ENCODE results near the gene STK38L.

STK38L gene

GRCh38 chr12:27305673-27306456 lies 61.8 kb downstream of the STK38L start:
- in situ Hi-C loops (cut with MboI; ENCODE audit: low sequenced_read_pairs), result no loop called here

GRCh38 chr12:27309293-27309994 lies 65.4 kb downstream of the STK38L start:
- in situ Hi-C loops (cut with MboI; ENCODE audit: low sequenced_read_pairs), result no loop called here

- in situ Hi-C loops (cut with MboI; ENCODE audit: low sequenced_read_pairs), result no loop called here
Observed at GRCh38 chr12:27309995-27310315, 65.9 kb downstream of the STK38L start.

DNA sequence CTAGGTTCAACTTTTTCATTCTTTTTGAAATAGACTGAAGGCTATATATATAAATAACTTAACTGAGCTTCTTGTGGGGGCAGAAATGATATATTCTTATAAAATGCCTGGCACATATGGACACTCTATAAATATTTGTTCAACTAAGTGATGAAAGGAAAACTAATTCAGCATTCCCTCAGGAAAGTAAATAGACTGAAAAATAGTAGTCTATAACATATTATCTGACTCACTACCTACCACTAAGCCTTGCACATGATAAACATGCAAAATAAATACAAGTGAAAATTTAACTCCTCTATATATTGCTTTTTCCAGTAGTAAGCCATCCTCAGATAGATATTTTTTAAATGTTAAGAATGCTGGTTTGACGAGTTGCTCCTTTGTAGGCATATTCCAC lies 72.9 kb downstream of the STK38L start:
- in situ Hi-C loops (cut with MboI; ENCODE audit: low sequenced_read_pairs), result no loop called here

DNA sequence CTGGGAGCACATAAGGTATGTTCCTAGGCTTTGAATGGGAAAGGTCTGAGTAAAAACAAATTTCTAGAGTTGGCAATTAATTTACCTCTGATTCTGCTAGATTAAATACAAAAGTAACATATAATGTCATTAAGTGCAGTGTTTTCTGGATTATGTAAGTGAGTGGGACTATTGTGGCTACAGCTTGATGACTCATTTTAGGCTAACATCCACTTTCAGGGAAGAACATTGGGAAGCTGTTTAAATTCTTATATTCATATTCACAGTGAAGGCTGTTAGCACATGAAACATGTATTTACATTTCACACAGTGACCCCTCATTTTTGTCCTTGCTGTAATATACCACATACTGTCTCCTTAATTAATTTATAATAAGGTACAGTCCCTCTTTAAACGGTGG lies 75.3 kb downstream of the STK38L start:
- in situ Hi-C loops (cut with MboI; ENCODE audit: low sequenced_read_pairs), result no loop called here

- in situ Hi-C loops (cut with MboI; ENCODE audit: low sequenced_read_pairs), result no loop called here
Observed at GRCh38 chr12:27319848-27320247, 75.8 kb downstream of the STK38L start.

DNA sequence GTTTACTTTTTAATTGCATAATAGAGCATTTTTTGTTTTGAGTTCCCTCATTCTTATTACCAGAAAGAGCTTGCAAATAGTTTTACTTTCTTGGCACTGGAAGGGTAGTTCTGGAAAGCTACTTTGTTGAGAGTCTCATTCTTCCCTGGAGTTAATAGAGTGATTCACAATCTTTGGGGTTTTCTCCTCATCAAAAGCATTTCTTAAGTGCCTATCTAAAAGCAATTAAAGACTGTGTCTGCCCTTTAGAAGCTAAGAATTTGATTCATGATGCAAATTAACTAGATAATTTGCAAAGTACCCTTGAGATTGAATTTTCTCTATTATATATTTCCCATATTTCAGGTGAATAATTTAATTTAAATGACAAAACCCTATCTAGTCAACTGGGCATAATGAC lies 80.4 kb downstream of the STK38L start:
- in situ Hi-C loops (cut with MboI; ENCODE audit: low sequenced_read_pairs), result no loop called here

DNA sequence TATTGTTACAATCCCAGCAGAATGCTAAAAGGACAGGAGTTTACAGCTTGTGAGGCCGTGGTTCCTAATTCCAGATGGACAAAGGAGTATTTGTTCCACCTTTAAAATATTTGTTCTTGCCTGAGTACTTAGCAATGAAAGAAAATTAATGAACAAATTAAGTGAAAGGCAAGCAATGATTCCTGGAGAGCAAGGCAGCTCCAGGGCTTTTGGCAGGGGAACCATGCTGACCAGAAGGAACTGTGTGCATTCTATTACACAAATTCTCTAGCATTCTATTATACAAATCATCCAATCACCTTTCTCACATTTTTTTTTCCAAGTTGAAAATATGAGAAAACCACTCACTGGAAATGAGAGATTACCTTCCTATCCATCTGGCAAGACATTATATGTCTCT lies 86.8 kb downstream of the STK38L start:
- in situ Hi-C loops (cut with MboI; ENCODE audit: low sequenced_read_pairs), result no loop called here

GRCh38 chr12:27331291-27331926 lies 87.3 kb downstream of the STK38L start:
- in situ Hi-C loops (cut with MboI; ENCODE audit: low sequenced_read_pairs), result no loop called here

DNA sequence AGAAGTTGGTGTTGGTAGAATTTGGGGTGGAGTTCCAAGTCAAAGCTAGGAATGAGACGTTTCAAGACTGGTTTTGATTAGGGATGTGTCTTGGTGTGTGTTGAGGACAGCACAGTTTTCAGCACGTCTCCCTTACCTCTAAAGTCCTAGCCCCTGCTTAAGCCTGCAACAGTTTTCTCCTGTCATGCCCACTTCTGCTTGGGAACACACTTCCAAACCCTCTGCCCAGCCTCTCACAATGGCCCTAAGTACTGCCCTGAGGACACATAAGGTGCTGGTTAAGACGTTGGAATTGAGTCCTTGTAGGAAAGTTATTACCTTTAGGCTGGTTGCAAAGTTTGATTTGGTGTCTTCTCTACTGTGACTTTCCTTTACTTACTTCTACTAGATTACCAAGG lies 87.8 kb downstream of the STK38L start:
- in situ Hi-C loops (cut with MboI; ENCODE audit: low sequenced_read_pairs), result no loop called here

DNA sequence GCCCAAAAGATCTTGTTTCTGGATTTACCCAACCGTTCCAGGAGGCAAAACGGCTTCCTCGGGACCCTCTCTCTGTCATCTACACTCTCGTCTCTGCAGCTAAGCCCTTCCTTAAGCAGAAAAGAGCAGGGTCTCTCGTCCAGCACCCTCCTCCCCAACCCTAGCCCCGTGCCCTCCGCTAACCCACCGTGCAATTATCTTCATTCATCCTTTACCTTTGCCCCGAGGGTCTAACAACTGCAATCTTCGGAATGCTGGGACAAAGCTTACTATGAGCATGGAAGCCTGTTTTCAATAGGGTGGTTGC lies 88.3 kb downstream of the STK38L start:
- in situ Hi-C loops (cut with MboI; ENCODE audit: low sequenced_read_pairs), result no loop called here

- in situ Hi-C loops (cut with MboI; ENCODE audit: low sequenced_read_pairs), result no loop called here
Observed at GRCh38 chr12:27332714-27333402, 88.8 kb downstream of the STK38L start, which contains the start of gene BMAL2. BMAL2 (plus strand) TSS chr12:27332836; CDS start chr12:27333073, 237 bp downstream.

DNA sequence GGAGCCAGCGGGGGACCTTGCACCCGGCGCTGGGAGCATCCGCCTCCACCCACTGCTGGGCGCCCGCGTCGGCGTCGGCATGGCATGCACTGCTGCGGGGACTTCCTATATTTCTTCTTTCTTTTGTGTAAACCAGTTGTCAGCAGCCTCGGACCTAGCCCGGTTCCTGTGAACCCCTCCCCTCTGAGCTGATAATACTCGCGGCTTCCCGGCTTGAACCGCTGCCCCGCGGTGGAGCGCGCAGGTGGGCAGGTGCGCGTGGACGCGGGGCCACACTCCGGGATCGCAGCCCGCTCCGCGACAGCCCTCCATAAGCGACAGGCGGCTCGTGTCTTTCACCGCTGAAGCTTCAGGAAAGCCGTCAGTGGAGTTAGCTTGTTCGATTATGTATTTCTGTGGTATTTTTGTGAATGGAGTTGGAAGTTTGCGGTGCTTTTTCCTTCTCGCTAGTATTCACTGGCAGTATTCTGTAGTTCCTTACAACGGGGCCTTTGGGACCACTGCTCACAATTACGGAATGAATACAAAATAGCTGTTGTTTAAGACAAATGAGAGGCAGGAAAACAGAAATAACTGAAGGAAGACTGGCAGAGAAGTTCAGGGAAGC lies 89.4 kb downstream of the STK38L start:
- in situ Hi-C loops (cut with MboI; ENCODE audit: low sequenced_read_pairs), result no loop called here

DNA sequence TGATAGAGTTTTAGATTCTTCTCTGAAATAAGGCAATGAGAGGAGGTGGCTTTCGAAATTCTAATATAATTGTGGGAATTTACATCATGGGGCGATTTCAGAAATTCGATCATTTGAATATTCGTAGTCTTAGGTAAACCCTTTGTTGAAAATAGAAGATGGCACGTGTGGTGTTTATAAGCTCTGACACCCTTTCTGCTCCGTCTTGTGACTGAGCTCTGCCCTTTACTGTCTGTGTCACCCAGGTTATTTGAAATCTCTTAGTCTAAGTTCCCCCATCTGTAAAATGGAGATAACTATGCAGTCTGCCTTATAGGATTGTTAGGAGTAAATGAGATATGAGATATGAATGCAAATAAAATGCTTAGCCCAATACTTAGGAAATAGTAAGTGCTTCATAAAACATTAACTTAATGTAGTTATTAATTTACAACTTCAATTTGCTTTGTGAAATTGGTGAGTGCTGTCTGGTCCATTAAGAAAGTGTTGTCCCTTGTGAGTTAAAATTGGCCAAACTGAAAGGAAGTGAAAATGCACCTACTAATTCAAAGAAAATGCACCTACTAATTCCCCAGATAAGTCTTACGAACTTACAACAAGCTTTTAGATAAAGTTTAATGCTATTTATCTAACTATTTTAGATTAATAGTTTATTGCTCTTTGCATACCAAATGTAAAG lies 90.1 kb downstream of the STK38L start:
- in situ Hi-C loops (cut with MboI; ENCODE audit: low sequenced_read_pairs), result no loop called here

- in situ Hi-C loops (cut with MboI; ENCODE audit: low sequenced_read_pairs), result no loop called here
Observed at GRCh38 chr12:27334721-27335082, 90.6 kb downstream of the STK38L start.

- in situ Hi-C loops (cut with MboI; ENCODE audit: low sequenced_read_pairs), result no loop called here
Observed at GRCh38 chr12:27335364-27336281, 91.5 kb downstream of the STK38L start.

DNA sequence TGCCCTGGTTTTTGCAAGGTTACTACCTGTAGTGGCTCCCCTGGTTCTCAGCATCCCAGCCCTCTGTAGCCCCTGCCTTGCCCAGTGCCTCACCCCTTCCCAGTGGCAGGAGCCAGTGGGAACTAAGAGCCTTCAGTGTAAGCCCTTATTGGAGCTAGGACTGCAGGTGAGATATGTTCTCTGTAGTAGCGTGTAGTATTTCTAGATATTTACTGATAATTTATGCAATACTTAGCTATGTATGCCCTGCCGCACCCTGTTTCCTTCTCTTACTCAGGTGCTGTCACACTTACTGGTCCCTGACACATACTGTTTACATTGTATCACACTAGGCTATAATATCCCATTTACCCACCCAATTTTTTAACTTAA lies 92.2 kb downstream of the STK38L start:
- in situ Hi-C loops (cut with MboI; ENCODE audit: low sequenced_read_pairs), result no loop called here

DNA sequence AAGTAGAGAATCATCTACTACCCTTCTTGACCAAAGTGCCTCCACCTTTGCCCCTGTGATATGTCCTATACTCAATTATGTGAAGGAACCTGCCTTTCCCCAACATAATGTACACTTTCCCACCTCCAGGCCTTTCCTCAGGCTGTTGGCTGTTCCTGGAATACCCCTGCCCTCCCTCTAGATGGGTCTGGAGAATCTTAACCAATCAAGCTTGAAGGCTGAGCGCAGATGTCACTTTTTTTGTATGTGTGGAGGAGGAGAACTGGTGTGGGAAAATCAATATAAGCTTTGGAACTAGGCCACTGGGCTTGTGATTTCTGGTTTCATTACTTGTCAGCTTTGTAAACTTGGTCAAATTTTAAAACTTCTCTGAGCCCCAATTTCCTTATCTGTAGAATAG lies 93.3 kb downstream of the STK38L start:
- in situ Hi-C loops (cut with MboI; ENCODE audit: low sequenced_read_pairs), result no loop called here

- in situ Hi-C loops (cut with MboI; ENCODE audit: low sequenced_read_pairs), result no loop called here
Observed at GRCh38 chr12:27338473-27338872, 94.4 kb downstream of the STK38L start.

GRCh38 chr12:27340971-27341370 lies 96.9 kb downstream of the STK38L start:
- in situ Hi-C loops (cut with MboI; ENCODE audit: low sequenced_read_pairs), result no loop called here
